Measurements from ENCODE around the gene GABBR2. TPM values are rescaled to one million over a fixed set of nuclear protein-coding genes. Genes with fewer than 3 reads are reported as not detected.

Gene GABBR2
- total RNA-seq, 1 experiment from 2014 or later, result 6.3 TPM

GRCh38 chr9:98652741-98653140 lies 56.0 kb downstream of the GABBR2 start:
- H3K9me3 ChIP-seq (ENCODE audit: control insufficient read depth, insufficient read depth, low read depth, low read length), result no peaks in the 10 kb centered on the region
- in situ Hi-C loops (cut with HindIII; ENCODE audit: low pct_unique_long_range_greater_than_20kb, low sequenced_read_pairs), result no loop called here
- intact Hi-C loops (cut with micrococcal nuclease; ENCODE audit: unreplicated experiment), result no loop called here
- TF ChIP-seq TCF7L2 (IDR thresholded peaks at IDR 0.05; ENCODE audit: low read depth, low read length) (no peak), CTCF (IDR thresholded peaks at IDR 0.05) (no peak), POLR2AphosphoS5 (IDR thresholded peaks at IDR 0.05; ENCODE audit: low read depth, low read length) (no peak)
- no peaks in the 10 kb centered on the region for H3K27me3 ChIP-seq (ENCODE audit: control insufficient read depth, insufficient read depth, low read length)
- BruUV-seq (replicated peaks), result no TSS peak
- ChIA-PET POLR2A (no interaction called here), CTCF (no interaction called here)
- no peak overlapping the region for H3K4me3 ChIP-seq (ENCODE audit: low read depth in 2 of 2, low read length in 2 of 2)
- no peaks in the 10 kb centered on the region for H3K4me1 ChIP-seq (ENCODE audit: control insufficient read depth, insufficient read depth, low read length)
- ATAC-seq (no peak), DNase-seq (ENCODE audit: low read depth, low spot score) (no peak)
- H3K27ac ChIP-seq (ENCODE audit: low read length), result no peak overlapping the region
- H3K36me3 ChIP-seq (ENCODE audit: control insufficient read depth, insufficient read depth, low read length), result no peaks in the 10 kb centered on the region

GRCh38 chr9:98652302-98652701 lies 56.4 kb downstream of the GABBR2 start:
- DNase-seq (ENCODE audit: low read depth, low spot score), result no peak
- intact Hi-C loops (cut with micrococcal nuclease; ENCODE audit: unreplicated experiment), result no loop called here

More at GRCh38 chr9:98652302-98652701, 56.4 kb downstream of the GABBR2 start:
- no peaks in the 10 kb centered on the region for H3K4me1 ChIP-seq (ENCODE audit: control insufficient read depth, insufficient read depth, low read length)
- BruUV-seq (replicated peaks), result no TSS peak
- no peak overlapping the region for H3K27ac ChIP-seq (ENCODE audit: low read length)
- CTCF ChIA-PET, result interaction anchor here (0.5 kb wide), 1 partner anchor 17 kb away, joined by 6 read pairs; no protein-coding TSS in a partner anchor
- in situ Hi-C loops (cut with HindIII; ENCODE audit: low pct_unique_long_range_greater_than_20kb, low sequenced_read_pairs), result no loop called here
- H3K27me3 ChIP-seq (ENCODE audit: control insufficient read depth, insufficient read depth, low read length), result no peaks in the 10 kb centered on the region
- ATAC-seq, result no peak
- no peak overlapping the region for H3K4me3 ChIP-seq (ENCODE audit: low read depth in 2 of 2, low read length in 2 of 2)
- no peaks in the 10 kb centered on the region for H3K36me3 ChIP-seq (ENCODE audit: control insufficient read depth, insufficient read depth, low read length)
- H3K9me3 ChIP-seq (ENCODE audit: control insufficient read depth, insufficient read depth, low read depth, low read length), result no peaks in the 10 kb centered on the region
- POLR2A ChIA-PET, result no interaction called here
- TF ChIP-seq POLR2AphosphoS5 (IDR thresholded peaks at IDR 0.05; ENCODE audit: low read depth, low read length) (no peak), REST (IDR thresholded peaks at IDR 0.05; ENCODE audit: insufficient read depth in 1 of 2, low read depth in 2 of 2, low read length in 1 of 2) (no peak), TCF7L2 (IDR thresholded peaks at IDR 0.05; ENCODE audit: low read depth, low read length) (no peak), SIN3A (IDR thresholded peaks at IDR 0.05; ENCODE audit: borderline replicate concordance, insufficient read depth, low read depth, low read length) (no peak), CTCF (IDR thresholded peaks at IDR 0.05) (no peak)
